Calu3 (cell line): ENCODE measurements around the gene RBCK1. TPM values are rescaled to one million over a fixed set of nuclear protein-coding genes. Genes with fewer than 3 reads are reported as not detected.
"Not testable (repeated sequence)": the region's sequence is repeated elsewhere in the genome, so short reads cannot be mapped to it uniquely, and the experiment has no call there.

Experiments
- BruUV-seq: library from RNA; stranded (reverse); fragments of 400-500 nt; replicated peaks from 2 replicates; lab custom pipeline; 2021; lab: Mats Ljungman, UMichigan
- CTCF ChIA-PET: fragments of 300-600 bp; sonication (Branson Sonifier 250); formaldehyde crosslinking; loops from one replicate; lab custom pipeline; 2022; ENCODE audit warnings: antibody characterized with exemption; lab: Charles Lee
- DNase-seq: peaks from one replicate; pipeline ENCODE4 v3.0.0; 2022
- H3K27ac Mint-ChIP-seq: one replicate; pipeline ENCODE4 v1.8.0; 2022; ENCODE audit warnings: mixed read lengths; ENCODE audit not compliant: unreplicated experiment
- H3K27me3 Mint-ChIP-seq: one replicate; pipeline ENCODE4 v1.8.0; 2022; ENCODE audit warnings: mixed read lengths; ENCODE audit not compliant: unreplicated experiment
- H3K36me3 Mint-ChIP-seq: one replicate; pipeline ENCODE4 v1.8.0; 2022; ENCODE audit warnings: mild to moderate bottlenecking, moderate library complexity, mixed read lengths; ENCODE audit not compliant: insufficient read depth, unreplicated experiment
- H3K4me1 Mint-ChIP-seq: one replicate; pipeline ENCODE4 v1.8.0; 2022; ENCODE audit warnings: mild to moderate bottlenecking, low read depth, mixed read lengths; ENCODE audit not compliant: unreplicated experiment
- H3K4me3 Mint-ChIP-seq: one replicate; pipeline ENCODE4 v1.8.0; 2022; ENCODE audit warnings: mild to moderate bottlenecking, low read depth, moderate library complexity, mixed read lengths; ENCODE audit not compliant: unreplicated experiment
- H3K9me3 Mint-ChIP-seq: one replicate; pipeline ENCODE4 v1.8.0; 2022; ENCODE audit warnings: low read depth, mixed read lengths; ENCODE audit not compliant: unreplicated experiment
- CTCF ChIP-seq: fragments of 200-600 bp; IDR thresholded peaks from one replicate; pipeline ENCODE4 v1.8.0; 2022; ENCODE audit warnings: antibody characterized with exemption; ENCODE audit not compliant: unreplicated experiment
- intact Hi-C: fragments of 100-400 bp; cut with micrococcal nuclease; formaldehyde crosslinking; loops from one replicate; pipeline ENCODE4 v1.10.0; 2022; ENCODE audit not compliant: unreplicated experiment
- total RNA-seq: library from RNA; stranded (reverse); gene quantifications from 2 replicates; pipeline ENCODE4 v1.2.3, GENCODE V29; 2022

The RBCK1 gene
- total RNA-seq, 1 experiment from 2014 or later = 142 TPM

DNA sequence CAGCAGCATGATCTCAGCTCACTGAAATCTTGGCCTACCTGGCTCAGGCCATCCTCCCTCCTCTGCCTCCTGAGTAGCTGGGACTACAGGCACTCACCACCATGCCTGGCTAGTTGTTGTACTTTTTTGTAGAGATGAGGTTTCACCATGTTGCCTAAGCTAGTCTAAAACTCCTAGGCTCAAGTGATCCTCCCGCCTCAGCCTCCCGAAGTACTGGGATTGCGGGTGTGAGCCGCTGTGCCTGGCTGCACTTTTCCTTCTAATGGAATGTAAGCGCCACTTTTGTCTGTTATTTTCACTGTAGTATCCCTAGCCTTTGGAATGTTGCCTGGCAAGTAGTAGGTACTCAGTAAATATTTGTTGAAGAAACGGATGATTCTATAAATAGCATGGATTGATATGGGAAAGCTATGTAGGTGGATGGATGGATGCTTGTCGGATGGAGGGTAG, 37.9 kb upstream of the RBCK1 start:
- peak overlapping the region; percentile 53 for H3K4me3 Mint-ChIP-seq
- no peak for TF ChIP-seq CTCF
- no peak for DNase-seq
- no peaks in the 10 kb centered on the region for H3K27me3 Mint-ChIP-seq
- H3K36me3 Mint-ChIP-seq = peaks cover 44% of the 10 kb centered on the region
- no TSS peak for BruUV-seq
- H3K4me1 Mint-ChIP-seq = peaks cover 67% of the 10 kb centered on the region
- intact Hi-C loops = no loop called here
- CTCF ChIA-PET = no interaction called here
- H3K9me3 Mint-ChIP-seq = peaks cover 4% of the 10 kb centered on the region
- H3K27ac Mint-ChIP-seq = peak overlapping the region; percentile 97

GRCh38 chr20:370977-371754, 36.9 kb upstream of the RBCK1 start:
- Mint-ChIP-seq H3K4me1 (peaks cover 61% of the 10 kb centered on the region), H3K9me3 (peaks cover 4% of the 10 kb centered on the region), H3K27ac (peak overlapping the region; percentile 97), H3K27me3 (no peaks in the 10 kb centered on the region), H3K4me3 (no peak overlapping the region), H3K36me3 (peaks cover 35% of the 10 kb centered on the region)
- TF ChIP-seq CTCF = no peak
- intact Hi-C loops = no loop called here
- no peak for DNase-seq
- CTCF ChIA-PET = interaction anchor here (0.6 to 1.6 kb wide), 5 partner anchors 8 to 37 kb away, joined by 4 to 9 read pairs (median 5); partner anchors contain the start of genes RBCK1 and TRIB3
- TSS peak; percentile 90 for BruUV-seq

DNA sequence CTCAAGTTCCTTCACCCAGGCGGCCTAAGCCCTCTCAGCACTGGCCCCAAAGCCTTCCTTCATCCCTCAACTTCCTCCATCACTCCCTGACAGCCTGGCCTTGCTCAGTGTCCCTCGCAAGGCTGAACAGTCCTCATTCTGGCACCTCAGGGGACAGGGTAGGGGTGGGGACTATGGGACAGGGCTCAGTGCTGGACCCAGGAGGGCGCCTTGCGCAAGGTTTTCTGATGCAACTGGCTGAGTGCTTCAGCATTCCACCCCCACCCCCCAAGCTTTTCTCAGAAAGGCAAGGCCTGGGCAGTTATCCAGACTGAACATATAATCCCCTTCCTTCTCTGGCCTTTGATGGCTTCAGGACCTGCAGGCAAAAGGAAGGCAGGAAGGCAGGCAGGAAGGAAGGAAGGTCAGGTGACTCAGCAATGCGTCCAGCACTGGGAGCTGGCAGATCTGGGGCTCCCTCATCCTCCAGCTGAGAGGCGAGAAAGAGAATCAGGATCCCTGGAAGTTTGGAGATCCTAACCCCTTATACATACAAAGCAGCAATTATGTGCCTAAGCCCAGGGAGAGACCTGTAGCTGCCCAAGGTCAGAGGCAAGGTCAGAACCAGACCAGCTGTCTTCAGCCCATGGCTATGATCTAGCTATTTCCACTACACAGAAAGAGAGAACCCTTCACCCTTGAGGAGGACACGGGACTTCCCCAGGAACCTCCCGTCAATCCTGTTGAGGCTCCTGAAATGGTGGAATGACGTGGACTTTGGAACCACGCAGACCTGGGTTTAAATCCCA, 36.1 kb upstream of the RBCK1 start:
- peak overlapping the region; percentile 26 for H3K4me3 Mint-ChIP-seq
- peaks cover 53% of the 10 kb centered on the region for H3K4me1 Mint-ChIP-seq
- peak overlapping the region; percentile 97 for H3K27ac Mint-ChIP-seq
- no peaks in the 10 kb centered on the region for H3K27me3 Mint-ChIP-seq
- peaks cover 4% of the 10 kb centered on the region for H3K9me3 Mint-ChIP-seq
- H3K36me3 Mint-ChIP-seq = peaks cover 29% of the 10 kb centered on the region
- BruUV-seq = no TSS peak
- no peak for TF ChIP-seq CTCF
- intact Hi-C loops = no loop called here
- DNase-seq = peak; percentile 83
- CTCF ChIA-PET = interaction anchor here (0.6 to 1.6 kb wide), 10 partner anchors 9 to 41 kb away, joined by 3 to 9 read pairs (median 4); partner anchors contain the start of genes RBCK1 and TRIB3

DNA sequence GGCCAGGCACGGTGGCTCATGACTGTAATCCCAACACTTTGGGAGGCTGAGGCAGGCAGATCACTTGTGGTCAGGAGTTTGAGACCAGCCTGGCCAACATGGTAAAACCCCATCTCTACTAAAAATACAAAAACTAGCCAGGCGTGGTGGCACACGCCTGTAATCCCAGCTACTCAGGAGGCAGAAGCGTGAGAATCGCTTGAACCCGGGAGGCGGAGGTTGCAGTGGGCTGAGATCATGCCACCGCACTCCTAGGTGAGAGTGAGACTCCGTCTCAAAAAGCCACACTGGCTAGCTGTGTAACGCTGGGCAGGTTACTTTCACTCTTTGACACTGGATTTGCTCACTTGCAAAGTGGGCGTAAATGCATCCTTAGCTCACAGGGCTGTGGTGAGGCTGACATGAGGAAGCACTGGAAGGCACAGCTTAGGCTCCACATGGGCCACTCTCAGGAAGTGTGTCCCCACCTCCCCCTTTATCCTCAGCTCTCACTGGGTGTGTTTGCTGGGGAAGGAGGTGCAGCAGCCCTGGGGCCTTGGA, 35.5 kb upstream of the RBCK1 start:
- intact Hi-C loops, BruUV-seq, DNase-seq, H3K9me3 Mint-ChIP-seq, H3K27me3 Mint-ChIP-seq: not testable (repeated sequence)
- peak overlapping the region; percentile 26 for H3K4me3 Mint-ChIP-seq
- H3K36me3 Mint-ChIP-seq = peaks cover 29% of the 10 kb centered on the region
- CTCF ChIA-PET = interaction anchor here (0.7 to 1.6 kb wide), 7 partner anchors 8 to 35 kb away, joined by 3 to 9 read pairs (median 6); partner anchors contain the start of gene RBCK1
- peak overlapping the region; percentile 97 for H3K27ac Mint-ChIP-seq
- peaks cover 48% of the 10 kb centered on the region for H3K4me1 Mint-ChIP-seq
